NK-92 treated with Interleukin-12 subunit alpha and Interleukin-12 subunit beta, amount 100 ng/mL, for 24 hours (cell line): ENCODE results near the gene CTNNA3.

Experiments used
- DNase-seq: peaks from one replicate; lab custom pipeline; 2025; lab: John Stamatoyannopoulos, UW

CTNNA3 gene

DNA sequence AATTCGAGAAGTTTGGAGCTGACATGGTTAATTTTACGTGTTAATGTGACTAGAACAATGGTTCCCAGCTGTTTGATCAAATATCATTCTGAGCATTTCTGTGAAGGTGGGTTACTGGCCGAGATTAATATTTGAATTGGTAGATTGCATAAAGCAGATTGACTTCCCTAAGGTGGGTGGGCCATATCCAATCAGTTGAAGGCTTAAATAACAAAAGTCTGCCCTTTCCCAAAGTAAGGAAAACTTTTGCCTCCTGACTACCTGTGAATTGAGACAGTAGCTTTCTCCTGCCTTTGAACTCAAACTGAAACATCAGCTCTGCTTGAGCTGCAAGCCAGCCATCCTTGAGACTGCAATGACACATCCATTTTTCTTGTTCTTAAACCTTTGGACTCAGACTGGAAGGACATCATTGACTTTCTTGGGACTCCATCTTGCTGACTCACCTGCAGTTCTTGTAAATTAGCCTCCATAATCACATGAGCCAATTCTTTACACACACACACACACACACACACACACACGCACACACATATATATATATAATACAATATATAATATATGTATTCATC, 833.2 kb downstream of the CTNNA3 start:
- no peak for DNase-seq

DNA sequence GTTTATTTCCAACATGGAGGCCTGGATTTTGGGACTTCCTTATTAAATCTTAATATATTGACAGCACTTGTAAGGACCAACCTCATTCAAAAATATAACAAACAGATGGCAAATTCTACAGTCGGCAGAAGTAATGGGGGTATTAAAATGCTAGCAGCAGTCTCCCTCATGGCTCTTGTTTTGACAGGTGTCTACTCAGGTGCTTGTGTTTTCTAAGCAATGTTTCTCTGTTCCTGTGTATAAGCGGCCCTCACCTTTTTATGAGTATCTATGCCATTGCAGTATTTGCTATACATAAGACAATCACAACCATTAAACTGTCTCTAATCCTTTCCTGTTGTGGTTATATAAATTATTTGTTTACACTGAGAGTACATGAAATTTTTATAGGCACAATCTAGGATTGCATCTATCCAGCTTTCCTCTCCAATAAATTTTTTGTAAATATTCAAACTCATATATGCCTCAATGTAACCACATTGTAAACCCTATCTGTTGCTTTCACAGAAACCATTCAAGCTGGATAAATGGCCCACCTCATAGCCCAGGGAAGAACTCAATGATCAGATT, 835.5 kb downstream of the CTNNA3 start:
- no peak for DNase-seq

- no peak for DNase-seq
Observed at GRCh38 chr10:66852811-66853210, 843.2 kb downstream of the CTNNA3 start.

DNA sequence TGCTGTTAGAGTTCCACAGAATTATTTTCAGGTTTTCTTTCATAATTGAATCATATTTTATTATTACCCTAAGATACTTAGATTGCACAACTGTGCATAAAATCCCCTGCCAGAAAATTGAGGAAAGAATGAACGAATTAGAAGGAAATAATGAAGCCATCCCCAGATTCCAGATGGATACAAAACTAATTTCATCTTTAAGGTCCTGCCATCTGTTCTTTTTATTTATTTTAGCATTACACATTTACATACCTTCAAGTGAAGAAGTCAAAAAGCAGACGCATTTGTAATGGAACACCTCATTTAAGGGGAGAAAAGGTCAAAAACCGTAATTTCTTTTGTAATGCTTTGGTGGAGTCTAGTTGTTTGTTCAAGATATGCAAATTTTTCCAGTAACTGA, 847.1 kb downstream of the CTNNA3 start:
- DNase-seq, result no peak

DNA sequence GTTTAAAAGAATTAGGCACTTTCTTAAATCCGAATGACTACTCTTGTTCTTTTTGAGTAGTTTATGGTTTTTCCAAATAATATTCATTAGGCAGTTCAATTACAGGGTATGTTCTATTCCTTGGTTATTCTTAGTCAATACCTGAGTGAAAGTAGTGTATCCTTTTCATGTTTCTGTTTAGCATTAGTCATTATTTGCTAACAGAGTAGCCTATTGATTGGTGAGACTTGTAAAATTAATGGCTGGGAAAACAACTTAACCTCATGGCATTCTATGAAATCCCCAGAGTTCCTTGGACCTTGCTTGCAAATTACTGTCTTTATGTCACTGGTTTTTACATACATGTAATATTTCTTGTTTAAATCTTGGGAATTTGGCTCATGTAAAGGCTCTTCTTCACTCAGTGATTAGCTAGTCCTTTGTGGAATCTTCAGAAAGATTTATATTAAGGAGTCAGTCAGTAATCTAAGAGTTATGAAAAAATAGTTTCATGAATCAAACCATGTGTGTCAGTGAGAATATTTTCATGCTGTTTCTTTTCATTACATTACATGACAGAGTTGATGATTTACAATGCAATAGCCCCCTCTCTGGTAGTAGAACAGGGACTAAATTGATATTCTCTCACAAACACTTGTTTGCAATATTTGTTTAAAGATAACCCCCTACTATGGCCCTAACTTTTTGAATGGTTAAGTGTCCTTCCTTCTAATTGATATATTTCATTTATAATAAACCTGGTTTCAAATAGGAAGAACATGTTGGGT, 851.6 kb downstream of the CTNNA3 start:
- no peak for DNase-seq

- no peak for DNase-seq
Observed at GRCh38 chr10:66843396-66843795, 852.6 kb downstream of the CTNNA3 start.

- DNase-seq, result no peak
Observed at GRCh38 chr10:66842867-66843266, 853.1 kb downstream of the CTNNA3 start.

- no peak for DNase-seq
Observed at GRCh38 chr10:66842371-66842770, 853.6 kb downstream of the CTNNA3 start.

DNA sequence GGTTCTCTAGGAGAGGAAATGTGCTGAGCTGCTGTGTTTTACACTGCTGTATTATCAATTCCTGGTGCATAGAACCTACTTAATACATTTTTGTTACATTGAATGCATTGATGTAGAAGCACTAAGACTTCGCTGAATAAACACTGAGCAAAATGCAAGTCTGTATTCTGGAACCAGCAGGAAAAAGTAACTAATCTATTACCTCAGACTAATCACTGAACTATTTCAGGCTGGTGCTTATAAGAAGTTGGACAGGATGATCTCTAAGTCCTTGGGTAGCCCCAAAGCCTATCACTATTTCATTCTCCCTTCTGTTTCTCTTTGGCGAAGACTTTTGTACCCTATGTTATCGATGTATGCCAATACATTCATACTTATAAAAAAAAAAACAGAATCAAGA, 857.3 kb downstream of the CTNNA3 start:
- DNase-seq, result no peak

DNA sequence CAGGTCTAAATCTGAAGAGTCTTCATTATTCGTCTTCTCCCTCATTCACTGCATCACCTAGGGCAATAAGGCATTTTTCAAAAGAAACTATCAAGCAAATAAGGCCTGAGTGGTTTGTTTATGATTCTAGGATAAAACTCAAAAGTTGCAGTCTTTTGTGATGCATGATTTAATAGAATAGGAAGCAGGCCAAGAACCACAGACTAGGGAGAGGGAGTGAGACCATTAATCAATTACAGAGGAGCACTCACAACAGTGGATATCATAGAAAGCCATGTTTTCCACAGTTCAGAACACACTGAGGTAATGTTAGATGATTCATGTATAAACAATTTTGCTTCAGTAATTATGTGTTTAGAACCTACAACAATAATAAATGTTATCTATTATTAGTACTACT, 858.0 kb downstream of the CTNNA3 start:
- no peak for DNase-seq

GRCh38 chr10:66837335-66837734, 858.7 kb downstream of the CTNNA3 start:
- no peak for DNase-seq

GRCh38 chr10:66836771-66837170, 859.2 kb downstream of the CTNNA3 start:
- DNase-seq, result no peak

GRCh38 chr10:66836057-66836456, 859.9 kb downstream of the CTNNA3 start:
- DNase-seq, result no peak

DNA sequence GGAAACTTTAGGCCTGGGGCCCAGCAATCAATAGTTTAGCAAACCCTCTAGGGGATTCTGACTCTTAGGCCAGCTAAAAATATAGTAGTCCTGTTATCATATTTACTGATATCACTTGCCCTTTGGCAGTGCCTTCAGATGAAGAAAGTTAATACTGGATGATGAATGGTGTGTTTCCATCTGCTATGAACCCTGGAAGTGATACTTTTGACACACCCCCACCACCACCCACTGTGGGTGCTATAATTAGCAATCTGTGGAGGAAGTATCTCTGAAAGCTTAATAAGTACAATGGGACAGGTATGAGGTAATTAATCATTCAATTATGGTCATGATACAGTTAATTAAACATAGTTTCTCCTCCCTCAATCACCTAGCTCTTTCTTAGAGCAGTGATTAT, 860.6 kb downstream of the CTNNA3 start:
- no peak for DNase-seq

DNA sequence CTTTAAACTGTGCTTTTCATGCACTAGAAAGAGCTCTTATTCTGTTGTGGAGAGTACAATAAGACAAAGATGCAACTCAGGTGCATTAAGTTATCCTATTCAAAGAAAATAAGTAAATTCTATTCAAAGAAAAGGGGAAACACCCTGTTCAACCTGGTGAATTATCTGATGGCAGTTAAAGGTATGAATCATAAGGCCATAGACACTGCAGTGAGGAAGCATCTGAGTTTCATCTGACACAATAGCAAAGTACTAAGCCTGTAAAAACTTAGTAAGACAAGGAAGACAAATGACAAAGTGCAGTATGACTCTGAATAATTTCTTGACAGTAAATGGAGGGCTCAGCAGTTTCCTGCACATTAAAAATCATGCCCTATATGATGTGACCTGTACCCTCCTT, 861.2 kb downstream of the CTNNA3 start:
- DNase-seq, result no peak

DNA sequence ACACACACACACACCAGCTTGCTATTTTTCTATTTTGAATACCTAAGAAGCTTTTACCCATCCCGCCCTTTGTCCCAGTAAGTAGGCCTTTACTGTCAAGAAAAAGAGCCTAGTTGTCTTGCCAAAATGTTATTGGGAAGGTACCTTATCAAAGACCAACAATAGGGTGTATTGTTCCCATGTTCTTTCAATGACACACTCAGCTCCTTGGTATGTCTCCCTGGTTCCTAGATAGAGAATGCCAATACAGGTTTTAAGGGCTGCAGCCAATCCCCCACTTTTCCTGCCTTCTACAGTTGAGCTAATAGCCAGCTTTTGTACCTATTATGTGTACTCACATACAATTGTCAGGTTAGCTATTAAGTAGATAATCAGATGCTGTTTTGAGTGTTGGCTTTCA, 862.1 kb downstream of the CTNNA3 start:
- no peak for DNase-seq

GRCh38 chr10:66832781-66833422, 863.1 kb downstream of the CTNNA3 start:
- DNase-seq, result no peak

GRCh38 chr10:66828957-66829356, 867.0 kb downstream of the CTNNA3 start:
- no peak for DNase-seq

- no peak for DNase-seq
Observed at GRCh38 chr10:66827353-66827752, 868.6 kb downstream of the CTNNA3 start.

GRCh38 chr10:66823301-66823700, 872.7 kb downstream of the CTNNA3 start:
- no peak for DNase-seq

- no peak for DNase-seq
Observed at GRCh38 chr10:66822801-66823200, 873.2 kb downstream of the CTNNA3 start.

- DNase-seq, result no peak
Observed at GRCh38 chr10:66819691-66820090, 876.3 kb downstream of the CTNNA3 start.

- no peak for DNase-seq
Observed at GRCh38 chr10:66813122-66813521, 882.9 kb downstream of the CTNNA3 start.
